Measurements from ENCODE around the gene RPS21. TPM values are rescaled to one million over a fixed set of nuclear protein-coding genes. Genes with fewer than 3 reads are reported as not detected.

The RPS21 gene
- total RNA-seq, 2 donors from 2014 or later: 1,506 to 4,377 TPM

DNA sequence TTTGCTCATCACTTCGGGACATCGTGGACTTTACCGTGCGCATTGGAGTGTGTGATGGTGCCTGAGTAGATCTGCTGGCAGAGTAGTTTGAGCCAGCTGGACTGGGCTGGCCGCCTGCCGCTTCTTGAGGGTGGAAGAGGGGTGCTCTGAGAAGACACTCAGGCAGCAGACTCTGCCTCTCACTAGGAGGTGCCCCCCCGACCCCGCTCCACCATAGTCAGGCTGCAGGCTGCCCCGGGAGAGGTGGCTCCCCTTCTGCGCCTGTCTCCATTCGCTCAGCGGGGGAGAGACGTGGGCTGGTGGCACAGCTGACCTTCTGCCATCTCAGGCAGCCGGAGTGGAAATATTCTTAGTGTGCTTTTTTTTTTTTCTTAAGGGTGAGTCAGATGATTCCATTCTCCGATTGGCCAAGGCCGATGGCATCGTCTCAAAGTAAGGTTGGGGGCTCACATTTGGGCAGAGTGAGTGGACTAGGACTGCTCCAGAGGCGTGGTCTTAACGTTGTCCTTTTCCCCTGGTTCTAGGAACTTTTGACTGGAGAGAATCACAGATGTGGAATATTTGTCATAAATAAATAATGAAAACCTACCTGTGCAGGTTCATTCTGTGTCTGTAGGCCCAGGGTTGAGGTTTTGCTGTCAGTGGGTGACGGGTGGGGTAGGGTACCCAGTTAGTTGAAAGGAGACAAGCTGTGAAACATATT is 1.2 kb downstream of the RPS21 start:
- intact Hi-C loops (cut with DNase I): loop anchor here (10.0 kb wide), 2 partner anchors 203 to 243 kb away; partner anchors contain the start of genes MTG2, PSMA7 and SS18L1
- peak overlapping the region in 1 of 2 donors; percentile 86 for H3K27ac ChIP-seq
- TF ChIP-seq POLR2A (IDR thresholded peaks at IDR 0.05): no peak
- no peaks in the 10 kb centered on the region for H3K9me3 ChIP-seq
- H3K4me3 ChIP-seq: peak overlapping the region; percentile 85 to 92
- 61% methylated on average over 20 of the region's 20 CpGs for WGBS
- peaks cover 10% of the 10 kb centered on the region for H3K4me1 ChIP-seq (replicated peaks)
- no peaks in the 10 kb centered on the region for H3K36me3 ChIP-seq
- no peak for DNase-seq (ENCODE audit: low spot score)
- no peaks in the 10 kb centered on the region for H3K27me3 ChIP-seq (replicated peaks; ENCODE audit: insufficient read depth)

DNA sequence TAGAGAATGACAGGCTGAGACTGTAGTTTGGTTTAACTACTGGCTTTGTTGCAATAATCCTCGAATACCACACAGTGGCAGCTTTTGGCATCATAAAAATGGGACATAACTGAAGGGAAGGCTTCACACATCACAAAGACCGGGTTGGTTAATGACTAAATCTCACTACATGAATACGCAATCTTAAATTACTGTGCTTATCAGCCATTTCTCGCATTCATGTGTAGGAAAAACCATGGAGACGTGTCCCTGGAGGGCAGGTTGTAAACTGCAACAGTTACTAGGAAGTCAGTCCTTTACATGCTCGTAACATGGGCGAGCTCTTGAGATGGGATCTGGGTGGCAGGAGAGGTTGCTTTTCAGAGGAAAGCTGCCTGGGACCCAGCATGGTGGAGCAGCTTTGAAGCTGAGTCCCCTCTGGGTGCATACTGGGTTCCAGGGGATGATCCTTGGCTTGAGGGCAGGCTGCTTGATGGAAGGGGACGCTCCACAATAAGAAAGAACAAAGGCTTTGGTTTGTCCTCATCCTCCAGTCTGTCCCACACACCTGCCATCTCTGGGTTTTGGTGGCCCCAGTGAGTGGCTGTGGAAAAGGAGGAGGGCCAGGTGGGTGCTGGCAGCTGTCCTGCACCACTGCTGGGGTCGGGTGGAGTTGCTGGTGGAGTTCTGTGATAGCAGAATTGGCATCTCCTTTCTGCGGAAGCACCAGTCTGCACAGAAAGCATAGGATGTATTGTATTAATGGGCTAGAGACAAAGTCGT is 2.1 kb downstream of the RPS21 start:
- Histone ChIP-seq H3K36me3 (no peaks in the 10 kb centered on the region), H3K27me3 (replicated peaks; ENCODE audit: insufficient read depth) (no peaks in the 10 kb centered on the region), H3K9me3 (no peaks in the 10 kb centered on the region), H3K27ac (no peak overlapping the region), H3K4me1 (replicated peaks) (peaks cover 10% of the 10 kb centered on the region), H3K4me3 (no peak overlapping the region)
- WGBS: 77% methylated on average over 11 of the region's 11 CpGs
- no peak for DNase-seq (ENCODE audit: low spot score)
- intact Hi-C loops (cut with DNase I): loop anchor here (10.0 kb wide), 2 partner anchors 204 to 244 kb away; partner anchors contain the start of genes MTG2, PSMA7 and SS18L1
- TF ChIP-seq POLR2A (IDR thresholded peaks at IDR 0.05) (no peak), POLR2AphosphoS5 (IDR thresholded peaks at IDR 0.05) (no peak)
- TF ChIP-seq, protein P1, sequence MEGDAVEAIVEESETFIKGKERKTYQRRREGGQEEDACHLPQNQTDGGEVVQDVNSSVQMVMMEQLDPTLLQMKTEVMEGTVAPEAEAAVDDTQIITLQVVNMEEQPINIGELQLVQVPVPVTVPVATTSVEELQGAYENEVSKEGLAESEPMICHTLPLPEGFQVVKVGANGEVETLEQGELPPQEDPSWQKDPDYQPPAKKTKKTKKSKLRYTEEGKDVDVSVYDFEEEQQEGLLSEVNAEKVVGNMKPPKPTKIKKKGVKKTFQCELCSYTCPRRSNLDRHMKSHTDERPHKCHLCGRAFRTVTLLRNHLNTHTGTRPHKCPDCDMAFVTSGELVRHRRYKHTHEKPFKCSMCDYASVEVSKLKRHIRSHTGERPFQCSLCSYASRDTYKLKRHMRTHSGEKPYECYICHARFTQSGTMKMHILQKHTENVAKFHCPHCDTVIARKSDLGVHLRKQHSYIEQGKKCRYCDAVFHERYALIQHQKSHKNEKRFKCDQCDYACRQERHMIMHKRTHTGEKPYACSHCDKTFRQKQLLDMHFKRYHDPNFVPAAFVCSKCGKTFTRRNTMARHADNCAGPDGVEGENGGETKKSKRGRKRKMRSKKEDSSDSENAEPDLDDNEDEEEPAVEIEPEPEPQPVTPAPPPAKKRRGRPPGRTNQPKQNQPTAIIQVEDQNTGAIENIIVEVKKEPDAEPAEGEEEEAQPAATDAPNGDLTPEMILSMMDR (IDR thresholded peaks at IDR 0.05): no peak

DNA sequence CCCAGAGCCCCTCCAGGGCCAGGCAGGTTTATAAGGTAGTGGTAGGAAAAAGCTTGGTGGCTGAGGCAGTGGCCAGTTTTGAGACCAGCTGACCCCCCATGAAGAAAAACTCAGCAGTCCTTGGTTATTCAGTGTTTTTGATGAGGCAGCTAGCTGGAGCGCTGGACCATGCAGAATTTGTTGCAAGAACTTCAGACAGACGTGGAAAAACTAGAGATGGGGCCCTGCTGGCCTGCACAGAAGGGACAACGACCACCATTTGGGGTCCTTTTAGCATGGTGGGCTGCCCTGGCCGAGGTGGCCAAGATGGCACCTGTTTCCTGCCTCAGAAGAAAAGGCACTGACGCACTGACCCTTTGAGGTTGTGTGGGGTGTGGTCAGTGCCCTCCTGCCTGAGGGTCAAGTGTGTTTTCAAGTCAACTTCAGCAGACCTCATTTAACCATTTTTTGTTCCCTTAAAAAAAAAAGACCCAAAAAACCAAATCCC is 2.7 kb downstream of the RPS21 start:
- no peaks in the 10 kb centered on the region for H3K36me3 ChIP-seq
- TF ChIP-seq POLR2AphosphoS5 (IDR thresholded peaks at IDR 0.05) (no peak), POLR2A (IDR thresholded peaks at IDR 0.05) (no peak)
- TF ChIP-seq, protein P1 (IDR thresholded peaks at IDR 0.05): no peak
- DNase-seq (ENCODE audit: low spot score): no peak
- no peaks in the 10 kb centered on the region for H3K27me3 ChIP-seq (replicated peaks; ENCODE audit: insufficient read depth)
- intact Hi-C loops (cut with DNase I): loop anchor here (10.0 kb wide), 2 partner anchors 205 to 245 kb away; partner anchors contain the start of genes MTG2, PSMA7 and SS18L1
- H3K4me3 ChIP-seq: no peak overlapping the region
- no peak overlapping the region for H3K27ac ChIP-seq
- H3K9me3 ChIP-seq: no peaks in the 10 kb centered on the region
- WGBS: 83% methylated on average over 5 of the region's 5 CpGs
- H3K4me1 ChIP-seq (replicated peaks): peaks cover 10% of the 10 kb centered on the region

DNA sequence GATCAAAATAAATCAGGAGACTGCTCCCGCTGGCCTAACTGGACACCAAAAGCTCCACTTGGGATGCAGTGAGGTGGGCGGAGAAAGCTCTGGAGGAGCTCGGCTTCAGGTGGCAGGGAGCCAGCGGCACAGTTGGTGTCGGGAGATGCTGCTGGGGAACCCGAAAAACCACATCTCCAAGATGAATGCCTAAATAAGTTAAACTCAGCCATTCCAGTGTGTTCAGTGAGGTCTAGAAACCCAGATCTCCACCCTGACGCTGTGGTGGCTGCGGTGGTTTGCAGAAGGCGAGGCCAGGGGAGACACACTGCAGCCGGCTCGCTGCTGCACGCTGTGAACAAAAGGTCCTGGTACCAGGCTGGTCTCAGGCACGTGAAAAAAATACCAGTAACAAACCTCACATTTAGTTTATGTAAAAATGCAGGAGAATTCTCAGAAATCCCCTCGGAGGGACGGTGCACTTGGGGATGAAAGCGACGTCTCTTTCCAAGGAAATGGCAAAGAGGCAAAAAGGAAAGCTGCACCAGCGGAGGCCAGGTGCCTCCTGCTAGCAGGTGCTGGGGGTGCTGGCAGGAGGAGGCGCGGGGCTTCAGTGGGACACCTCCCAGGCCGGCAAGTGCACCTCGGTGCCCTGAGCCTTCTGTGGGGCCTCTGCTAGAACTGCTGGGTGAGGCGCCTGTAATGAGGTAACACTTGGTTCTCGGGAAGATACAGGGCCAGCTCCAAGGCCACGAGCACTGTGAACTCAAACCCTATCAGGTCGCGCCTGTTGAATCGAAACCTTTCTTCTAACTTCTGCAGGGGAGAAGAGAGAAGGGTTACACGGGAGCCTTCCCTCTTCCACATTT is 3.6 kb downstream of the RPS21 start:
- Histone ChIP-seq H3K4me3 (no peak overlapping the region), H3K36me3 (no peaks in the 10 kb centered on the region), H3K9me3 (no peaks in the 10 kb centered on the region), H3K27me3 (replicated peaks; ENCODE audit: insufficient read depth) (no peaks in the 10 kb centered on the region), H3K4me1 (replicated peaks) (peaks cover 10% of the 10 kb centered on the region), H3K27ac (no peak overlapping the region)
- DNase-seq (ENCODE audit: low spot score): no peak
- intact Hi-C loops (cut with DNase I): no loop called here
- 74% methylated on average over 29 of the region's 29 CpGs for WGBS
- TF ChIP-seq POLR2A (IDR thresholded peaks at IDR 0.05) (no peak), POLR2AphosphoS5 (IDR thresholded peaks at IDR 0.05) (no peak)
- TF ChIP-seq, protein P1 (IDR thresholded peaks at IDR 0.05): no peak
